ENCODE data around the gene PROP1.
"Not testable (repeated sequence)": the region's sequence is repeated elsewhere in the genome, so short reads cannot be mapped to it uniquely, and the experiment has no call there.

PROP1 gene

DNA sequence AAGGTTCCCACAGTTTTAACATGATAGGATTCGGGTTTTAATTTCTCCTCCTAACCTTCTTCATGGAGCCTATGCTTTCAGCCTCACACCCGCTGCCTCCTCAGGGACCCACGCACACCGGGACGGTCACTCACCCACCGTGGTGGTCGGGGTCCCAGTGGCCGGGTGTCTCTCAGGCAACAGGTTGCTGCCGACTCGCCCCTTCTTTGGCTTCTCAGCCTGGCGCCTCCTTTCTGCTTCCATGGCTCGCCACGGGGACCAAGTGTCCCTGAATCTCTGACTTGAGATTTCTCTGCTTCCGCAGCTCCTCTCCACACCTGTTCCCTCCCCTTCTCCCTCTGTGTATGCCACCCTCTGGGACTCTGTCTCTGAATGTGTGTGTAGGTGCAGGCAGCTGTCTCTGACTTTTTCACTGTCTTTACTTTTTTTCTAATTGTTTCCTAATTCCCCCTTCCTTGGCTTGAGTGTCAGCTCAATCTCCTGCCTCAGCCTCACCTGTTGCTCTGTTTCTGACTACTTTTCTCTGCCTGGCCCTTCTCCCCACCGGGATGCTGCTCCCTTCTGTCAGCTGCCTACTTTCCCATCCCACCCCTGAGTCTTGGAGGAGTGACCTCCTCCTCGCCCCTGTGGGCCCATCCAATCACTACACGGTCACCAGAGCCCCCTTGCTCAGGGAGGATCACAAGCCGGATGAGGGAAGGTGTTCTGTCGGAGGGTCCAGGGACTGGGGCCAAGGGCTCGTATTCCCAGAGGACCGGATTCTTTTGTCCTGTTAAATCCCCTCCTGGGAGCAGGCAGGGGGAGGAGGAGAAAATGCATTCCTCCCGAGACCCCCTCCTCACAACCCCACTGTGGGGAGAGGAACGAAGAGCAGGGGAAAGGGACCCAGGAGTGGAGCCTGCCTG lies at the start of gene PROP1:
Gene PROP1, minus strand, starts transcription at position 552 of the 905 bp plus-strand sequence. Its CDS starts 309 bp downstream, at position 243.
- no peak for DNase-seq

DNA sequence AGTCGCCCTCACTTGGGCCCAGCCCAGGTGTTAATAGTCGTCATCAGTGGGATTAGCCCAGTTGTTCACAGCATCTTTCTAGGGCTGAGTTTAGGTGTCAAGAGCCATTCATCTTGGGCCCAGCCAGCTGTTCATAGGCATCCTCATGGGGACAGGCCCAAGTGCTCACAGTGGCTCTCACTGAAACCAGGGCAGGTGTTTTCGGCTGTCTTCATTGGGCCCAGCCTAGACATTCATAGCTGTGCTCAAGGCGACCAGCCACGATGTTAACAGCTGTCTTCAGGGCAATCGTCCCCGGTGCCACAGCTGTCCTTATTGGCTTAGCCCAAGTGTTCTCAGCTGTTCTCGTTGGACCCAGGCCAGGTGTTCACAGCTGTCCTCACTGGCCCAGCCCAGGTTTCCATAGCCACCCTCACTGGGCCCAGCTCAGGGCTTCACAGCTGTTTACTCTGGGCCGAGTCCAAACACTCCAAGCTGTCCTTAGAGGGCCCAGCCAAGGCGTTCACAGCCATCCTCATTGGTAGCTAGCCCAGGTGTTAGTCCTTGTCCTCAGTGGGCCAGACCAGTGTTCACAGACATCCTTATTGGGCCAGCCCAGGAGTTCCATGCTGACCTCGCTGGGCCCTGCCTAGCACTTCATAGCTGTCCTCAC lies 23.5 kb upstream of the PROP1 start:
- not testable (repeated sequence) for DNase-seq

DNA sequence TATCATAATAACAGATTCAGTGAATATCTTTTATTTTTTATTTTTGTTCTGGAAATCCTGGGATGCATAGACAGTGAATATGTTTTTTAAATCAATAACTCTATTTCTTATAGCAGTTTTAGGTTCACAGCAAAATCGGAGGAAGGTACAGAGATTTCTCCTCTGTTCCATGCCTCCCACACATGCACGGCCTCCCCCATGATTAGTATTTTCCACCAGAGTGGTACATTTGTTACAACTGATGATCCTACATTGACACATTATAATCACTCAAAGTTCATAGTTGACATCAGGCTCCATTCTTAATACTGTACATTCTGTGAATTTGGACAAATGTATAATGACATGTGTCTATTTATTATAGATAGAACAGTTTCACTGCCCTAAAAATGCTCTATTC lies 16.7 kb upstream of the PROP1 start:
- DNase-seq, result not testable (repeated sequence)

DNA sequence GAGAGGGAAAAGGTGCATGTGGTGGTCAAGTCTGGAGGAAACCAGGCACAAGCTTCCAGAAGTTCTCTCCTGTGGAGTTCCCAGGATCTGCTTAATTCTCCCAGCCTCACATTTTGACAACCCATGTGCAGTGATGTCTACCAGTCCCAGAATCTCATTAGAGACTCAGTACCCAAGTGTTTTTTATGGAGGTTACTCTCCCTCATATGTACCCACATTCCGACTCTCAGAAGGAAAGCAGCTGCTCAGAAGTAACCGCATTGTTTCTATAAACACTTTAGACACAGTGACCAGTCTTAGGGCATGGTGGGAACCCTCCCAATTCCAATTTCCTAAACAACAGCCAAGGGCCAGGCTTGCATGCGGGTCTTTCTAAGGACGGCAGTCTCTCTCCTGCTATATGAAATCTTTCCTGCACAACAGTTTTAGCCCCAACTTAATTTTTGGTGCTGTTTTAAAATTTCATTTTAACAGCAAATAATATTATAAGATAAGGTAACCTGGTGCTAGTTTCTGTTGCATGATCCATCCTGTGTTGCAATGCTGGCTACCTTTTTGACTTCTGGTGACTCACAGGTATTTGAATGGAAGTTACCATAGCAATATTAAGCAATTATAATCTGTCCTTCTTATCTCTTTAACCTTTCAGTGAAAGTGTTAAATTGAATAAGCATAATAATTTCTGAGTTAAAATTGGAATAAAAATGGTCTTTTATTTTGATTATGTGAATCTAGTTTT lies 15.9 kb upstream of the PROP1 start:
- not testable (repeated sequence) for DNase-seq

DNA sequence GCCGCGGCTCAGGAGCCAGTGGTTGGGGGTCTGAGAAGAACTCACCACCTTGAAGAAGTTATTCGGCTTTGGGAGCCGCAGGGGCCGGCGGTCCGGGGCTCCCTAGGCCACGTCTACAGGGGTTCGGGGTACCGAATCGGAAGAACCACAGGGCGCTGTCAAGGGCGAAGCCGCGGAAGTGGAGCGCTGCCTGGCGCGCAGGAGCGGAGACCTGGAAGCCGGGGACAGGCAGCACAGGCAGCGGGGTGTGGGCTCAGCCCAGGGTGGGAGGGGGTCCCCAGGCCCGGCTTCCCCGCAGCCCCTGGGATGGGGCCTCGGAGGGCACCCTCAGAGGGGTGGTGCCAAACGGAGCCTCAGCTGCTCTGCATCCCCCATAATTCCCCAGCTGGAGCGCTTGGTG lies 11.2 kb upstream of the PROP1 start:
- DNase-seq, result not testable (repeated sequence)

DNA sequence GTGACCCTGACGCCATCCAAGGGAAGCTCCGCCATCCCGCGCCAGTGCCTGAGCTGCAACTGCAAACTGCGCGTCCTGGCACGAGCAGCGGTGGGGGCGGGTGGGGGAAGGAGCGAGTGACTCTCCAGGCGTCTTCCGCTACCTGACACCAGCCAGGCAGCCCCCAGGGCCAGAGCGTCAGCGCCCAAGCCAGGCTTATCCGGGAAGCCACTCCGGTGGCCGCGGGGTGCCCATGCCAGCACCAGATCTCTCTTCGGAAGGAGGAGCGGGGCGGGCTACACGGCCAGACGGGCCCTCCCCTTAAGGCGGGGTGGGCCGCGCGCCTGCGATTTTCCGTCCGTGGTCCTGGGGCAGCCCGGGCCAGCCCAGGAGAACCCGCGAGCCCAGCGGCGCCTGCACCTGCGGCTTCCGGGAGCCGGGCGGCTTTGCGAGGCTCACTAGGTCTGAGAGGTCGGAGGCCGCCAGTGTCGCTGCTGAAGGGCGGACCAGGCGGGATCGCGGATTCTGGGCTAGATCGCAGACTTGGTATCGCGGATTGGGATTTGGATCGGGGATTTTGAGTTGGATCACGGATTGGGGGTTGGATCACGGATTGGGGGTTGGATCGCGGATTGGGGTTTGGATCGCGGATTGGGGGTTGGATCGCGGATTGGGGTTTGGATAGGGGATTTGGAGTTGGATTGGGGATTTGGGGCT lies 10.6 kb upstream of the PROP1 start:
- peak; percentile 56 for DNase-seq

DNA sequence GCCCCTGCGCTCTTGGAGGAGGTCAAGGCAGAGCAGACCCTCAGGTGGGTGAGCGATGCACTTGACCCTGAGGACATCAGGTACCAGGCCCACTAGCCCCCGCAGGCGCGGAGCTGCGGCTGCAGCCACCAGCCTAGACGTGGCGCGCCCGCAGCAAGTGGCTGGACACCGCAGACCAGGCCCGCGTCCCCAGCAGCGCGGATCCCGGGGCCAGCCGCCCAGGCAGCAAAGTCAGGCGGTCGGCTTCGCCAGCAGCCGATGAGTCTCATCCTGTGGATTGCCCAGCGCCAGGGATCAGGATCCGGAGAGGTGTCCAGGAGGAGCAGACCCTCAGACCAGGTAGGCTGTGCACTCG lies 10.1 kb upstream of the PROP1 start:
- DNase-seq, result not testable (repeated sequence)

DNA sequence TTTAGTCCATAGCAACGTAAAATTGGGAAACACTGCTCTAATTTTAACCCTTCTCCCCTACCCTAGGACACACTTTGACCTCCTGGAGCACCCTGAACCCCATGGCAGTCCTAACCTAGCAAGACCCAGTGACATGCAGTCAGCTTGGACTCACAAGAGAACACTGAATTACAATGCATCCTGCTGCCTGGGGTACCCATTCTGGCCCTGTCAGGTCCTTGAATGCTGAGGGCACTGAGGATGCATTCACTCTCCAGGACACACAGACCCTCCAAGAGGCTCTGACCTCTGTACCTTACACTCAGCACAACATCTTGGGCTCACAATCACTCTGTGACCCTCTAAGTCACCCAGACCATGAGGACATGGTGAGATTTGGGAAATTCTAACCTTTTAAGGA lies 1.8 kb upstream of the PROP1 start:
- no peak for DNase-seq

DNA sequence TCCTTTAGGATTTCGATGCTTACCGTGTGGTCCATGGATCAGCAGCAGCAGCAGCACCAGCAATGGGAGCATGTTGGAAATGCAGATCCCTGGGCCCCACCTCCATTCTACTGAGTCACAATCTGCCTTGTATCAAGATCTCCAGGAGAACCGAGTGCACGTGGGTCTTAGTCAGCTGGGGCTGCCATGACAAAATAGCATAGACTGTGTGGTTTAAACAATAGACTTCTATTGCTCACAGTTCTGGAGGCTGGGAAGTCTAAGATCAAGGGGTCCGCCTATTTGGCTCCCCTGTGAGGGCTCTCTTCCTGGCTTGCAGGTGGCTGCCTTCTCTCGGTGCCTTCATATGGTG lies 1.3 kb upstream of the PROP1 start:
- no peak for DNase-seq

DNA sequence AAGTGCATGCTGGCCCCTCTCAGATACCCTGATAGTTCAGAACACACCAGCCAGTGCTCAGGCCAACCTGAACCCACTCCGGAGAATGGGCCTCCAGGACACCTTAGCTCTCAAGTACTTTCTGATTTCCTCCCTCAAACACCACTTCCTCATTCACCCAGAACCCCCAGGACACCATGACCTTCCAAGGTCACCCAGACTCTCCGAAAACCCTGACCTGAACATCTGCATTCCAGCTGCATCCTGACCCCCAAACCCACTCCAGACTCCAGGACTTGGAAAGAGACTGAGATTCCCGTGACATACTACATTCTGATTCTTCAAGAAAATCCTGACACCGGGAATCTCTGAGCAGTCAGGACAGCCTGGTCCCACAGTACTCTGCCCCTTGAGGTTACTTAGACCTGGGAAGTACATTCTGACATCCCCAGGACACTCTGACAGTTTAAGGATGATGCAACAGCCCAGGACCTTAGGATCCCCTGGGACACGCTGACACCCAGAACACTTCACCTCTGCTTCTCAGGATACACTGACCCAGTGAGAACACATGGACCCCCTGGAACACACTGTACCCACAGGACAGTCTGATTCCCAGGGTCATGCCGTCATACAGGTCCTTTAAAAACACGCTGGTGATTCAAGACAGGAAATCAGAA lies 747 bp upstream of the PROP1 start:
- no peak for DNase-seq

DNA sequence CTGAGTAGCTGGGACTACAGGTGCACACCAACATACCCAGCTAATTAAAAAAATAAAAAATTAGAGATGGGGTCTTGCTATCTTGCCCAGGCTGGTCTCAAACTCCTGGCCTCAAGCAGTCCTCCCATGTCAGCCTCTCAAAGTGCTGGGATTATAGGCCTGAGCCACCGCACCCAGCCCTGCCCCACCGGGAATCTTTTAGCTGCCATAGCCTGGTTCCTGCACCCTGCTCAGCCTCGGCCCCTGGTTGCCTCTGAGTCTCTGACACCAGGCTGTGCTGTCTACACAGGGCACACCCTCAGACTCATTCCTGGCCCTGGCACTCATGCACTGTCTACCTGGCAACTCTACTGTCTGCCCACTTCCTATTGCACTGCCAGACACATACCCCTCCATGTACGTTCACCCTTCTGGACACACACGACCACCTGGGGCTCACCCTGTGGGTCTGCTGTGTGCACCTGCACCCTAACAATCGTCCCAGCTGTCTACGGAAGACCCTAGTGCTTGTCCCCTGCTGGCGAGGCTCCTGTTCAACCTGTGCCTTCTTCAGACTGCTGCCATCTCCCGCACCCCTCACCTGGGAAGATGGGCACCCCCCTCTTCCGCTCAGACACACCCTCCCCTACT lies 1.4 kb downstream of the PROP1 start:
- DNase-seq, result no peak

DNA sequence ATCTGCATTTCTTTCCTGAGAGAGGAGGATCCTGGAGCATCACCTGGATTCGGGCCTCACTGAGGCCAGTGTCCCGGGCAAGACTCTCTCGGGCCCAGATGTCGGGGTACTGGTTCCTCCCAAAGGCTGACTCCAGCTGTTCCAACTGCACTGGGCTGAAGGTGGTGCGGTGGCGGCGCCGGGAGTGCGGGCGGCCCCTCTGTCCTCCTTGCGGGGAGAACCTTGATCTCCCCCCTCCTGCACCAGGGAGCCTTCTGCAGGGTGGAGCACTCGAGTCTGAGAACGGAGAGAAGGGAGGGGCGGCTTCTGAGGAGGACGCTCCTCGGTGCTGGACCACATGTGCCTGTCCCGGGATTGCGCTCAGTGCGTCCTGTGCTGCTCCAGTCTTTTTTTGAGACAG lies 2.0 kb downstream of the PROP1 start:
- no peak for DNase-seq

DNA sequence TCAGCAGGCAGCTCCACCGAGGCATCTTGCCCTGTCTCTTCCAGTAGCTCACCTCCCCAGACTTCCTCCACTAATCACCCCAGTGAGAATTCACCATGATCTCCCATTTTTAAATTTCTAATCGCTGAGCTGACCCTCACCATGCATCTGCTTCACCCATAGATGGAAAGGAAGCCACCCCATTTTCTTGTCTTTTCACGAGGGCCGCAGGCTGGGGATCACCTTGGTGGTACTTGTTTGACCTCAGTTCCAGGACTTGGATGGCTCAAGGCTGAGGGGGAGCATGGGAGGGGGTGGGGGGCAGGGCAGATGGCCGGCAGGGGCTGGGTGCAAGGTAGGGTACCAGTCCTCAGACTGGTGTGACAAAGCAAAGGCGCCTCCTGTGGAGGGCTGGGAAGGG lies 3.6 kb downstream of the PROP1 start:
- DNase-seq, result no peak

DNA sequence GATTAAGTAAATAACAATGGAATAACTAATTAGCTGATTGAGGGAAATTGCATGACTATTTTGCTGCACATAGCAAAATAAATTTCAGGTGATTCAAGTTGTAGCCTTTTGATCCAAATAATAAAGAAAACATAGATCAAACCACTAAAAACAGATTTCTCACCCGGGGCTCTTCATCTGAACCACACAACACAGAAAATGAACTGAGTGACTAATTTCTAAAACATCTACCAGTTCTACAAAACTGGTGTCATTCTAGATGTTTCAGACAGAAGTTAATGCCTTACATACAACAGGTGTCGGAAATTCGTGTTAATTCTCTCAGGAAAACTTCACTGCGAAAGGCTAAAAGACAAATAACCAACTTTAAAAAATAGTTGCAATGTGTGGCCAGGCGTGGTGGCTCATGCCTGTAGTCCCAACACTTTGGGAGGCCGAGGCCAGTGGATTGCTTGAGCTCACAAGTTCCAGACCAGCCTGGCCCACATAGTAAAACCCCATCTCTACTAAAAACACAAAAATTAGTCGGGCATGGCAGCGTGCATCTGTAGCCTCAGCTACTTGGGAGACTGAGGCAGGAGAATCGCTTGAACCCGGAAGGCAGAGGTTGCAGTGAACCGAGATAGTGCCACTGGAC lies 6.9 kb downstream of the PROP1 start:
- no peak for DNase-seq

DNA sequence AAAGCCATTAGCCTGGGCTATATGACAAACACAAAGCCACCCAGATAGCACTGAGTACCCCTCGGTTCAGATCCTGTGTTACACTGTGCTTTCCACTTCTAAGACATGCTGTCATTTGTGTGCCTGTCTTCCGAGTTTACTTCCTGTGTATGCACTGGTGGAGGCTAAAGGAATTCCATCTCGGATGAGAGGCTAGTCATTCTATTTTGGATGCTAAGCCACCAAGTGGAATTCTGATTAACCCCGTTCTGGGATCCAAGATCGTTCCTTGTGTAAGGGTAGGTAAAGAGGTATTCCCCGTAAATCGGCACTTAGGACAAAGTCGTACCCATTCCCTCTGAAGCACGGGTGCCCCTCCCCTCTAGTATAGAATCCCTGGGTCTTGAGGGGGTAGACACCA lies 8.7 kb downstream of the PROP1 start:
- no peak for DNase-seq

DNA sequence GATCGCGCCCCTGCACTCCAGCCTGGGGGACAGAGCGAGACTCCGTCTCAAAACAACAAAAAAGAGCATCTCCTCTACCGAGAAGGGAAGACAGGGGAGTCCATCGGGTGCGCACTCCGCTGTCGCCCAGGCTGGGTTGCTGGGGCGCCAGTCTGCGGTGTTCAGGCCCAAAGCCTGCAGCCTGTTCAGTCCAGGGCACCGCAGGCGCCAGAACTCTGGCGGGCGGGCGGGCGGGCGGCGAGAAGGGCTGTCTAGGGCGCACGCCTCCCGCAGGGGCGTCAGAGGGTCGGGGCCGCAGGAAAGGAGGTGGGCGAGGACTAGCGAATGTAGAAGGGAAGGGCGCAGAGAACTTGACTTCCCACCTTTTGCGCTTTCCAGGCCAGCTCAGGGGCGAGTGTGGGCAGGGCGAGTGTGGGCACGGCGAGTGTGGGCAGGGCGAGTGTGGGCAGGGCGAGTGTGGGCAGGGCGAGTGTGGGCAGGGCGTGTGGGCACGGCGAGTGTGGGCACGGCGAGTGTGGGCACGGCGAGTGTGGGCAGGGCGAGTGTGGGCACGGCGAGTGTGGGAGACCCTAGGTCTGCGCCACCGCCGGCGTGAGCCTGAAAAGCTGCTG lies 10.5 kb downstream of the PROP1 start:
- no peak for DNase-seq

DNA sequence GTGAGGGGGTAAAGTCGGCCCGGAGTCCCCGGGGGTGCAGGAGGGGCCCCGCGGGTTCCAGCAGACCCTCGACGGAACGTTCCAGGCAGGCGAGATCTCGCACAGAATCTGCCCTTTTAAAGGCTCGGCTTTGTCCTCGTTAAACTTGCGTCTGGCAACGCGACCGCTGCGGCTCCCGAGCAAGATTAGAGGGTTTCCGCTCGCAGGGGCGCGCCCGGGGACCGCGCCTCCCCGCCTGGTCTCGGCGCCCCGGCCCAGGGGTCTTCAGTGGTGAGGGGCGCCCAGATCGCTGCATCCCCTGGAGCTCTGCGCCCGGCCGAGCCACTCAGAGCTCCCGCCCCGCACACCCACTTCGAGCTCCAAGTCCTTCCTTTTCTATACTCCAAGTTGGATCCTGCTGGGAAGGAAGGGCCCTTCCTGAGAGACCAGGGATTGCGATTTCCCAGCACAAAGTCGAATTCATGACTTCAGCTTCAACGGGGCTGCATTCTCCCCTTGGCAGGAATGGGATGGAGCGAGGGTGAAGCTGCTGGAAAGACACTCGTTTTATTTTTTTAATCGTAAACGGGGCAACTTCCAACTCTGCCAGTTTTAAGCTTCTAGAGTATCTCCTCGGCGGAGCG lies 11.3 kb downstream of the PROP1 start:
- DNase-seq, result no peak

DNA sequence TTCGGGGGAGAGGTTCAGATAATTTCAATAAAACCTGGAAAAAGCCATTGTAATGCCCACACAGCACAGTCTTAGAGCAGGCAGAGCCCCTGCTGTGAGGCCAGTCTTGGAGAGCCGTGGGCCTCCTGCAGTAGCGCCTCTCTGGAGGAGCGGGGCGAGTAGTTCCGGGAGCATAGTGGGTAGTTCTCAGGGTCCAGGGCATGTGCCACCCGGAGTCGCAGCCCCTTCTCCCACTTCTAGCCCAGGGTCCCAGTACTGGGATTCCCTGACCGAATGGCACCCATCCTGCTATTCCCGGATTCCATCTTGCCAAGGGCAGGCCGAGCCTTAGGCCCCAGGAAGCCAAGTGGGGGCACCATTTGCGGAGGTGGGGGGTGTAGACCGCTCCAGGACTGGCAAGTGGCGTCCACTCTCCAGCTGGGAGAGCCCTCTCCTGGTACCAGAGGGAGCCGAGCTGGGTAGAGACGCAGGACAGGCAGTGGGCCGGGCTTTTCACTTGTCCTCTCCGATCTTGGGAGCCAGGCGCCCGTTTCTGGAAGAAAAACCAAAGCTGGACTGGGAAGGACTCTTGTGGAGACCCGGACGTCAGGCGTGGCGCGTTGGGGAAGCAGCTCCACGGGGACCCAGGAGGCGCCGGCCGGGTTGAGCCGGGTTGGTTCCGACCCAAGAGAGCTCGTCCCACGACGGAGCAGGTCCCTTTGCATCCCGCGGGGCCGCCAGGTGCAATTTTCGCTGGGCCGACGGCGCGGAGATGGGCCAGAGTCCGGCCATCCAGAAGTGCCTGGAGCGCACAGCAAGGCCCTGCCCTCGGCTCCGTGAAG lies 12.1 kb downstream of the PROP1 start:
- no peak for DNase-seq

DNA sequence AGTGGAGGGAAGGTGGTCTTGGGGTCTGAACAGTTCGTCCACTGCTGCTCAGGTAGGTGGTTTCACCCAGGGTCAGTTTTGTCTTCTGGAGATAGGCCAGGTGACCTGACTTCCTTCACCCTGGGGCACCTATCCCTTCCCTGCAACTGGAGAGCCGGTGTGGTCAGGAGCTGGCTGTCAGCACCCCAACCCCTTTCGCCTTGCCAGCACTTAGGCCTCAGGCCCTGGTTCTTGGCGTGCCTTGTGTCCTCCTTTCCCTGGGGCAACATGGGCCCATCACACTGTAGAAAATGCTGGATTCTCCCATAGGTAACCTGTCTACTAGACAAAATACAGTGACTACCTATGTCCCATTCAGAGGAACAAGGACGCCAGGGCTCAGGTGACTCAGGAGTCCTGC lies 13.1 kb downstream of the PROP1 start:
- DNase-seq, result no peak

Measured in activated gamma-delta T cell treated with Interleukin-2 at 50 U/mL for 16 hours (primary cell).